Activated CD4-positive, alpha-beta memory T cell treated with anti-CD3 and anti-CD28 coated beads for 36 hours (primary cell): ENCODE data around the gene TUT1. TPM values are rescaled to one million over a fixed set of nuclear protein-coding genes. Genes with fewer than 3 reads are reported as not detected.
"Not testable (repeated sequence)": the region's sequence is repeated elsewhere in the genome, so short reads cannot be mapped to it uniquely, and the experiment has no call there.

Experiments
- CTCF ChIA-PET: fragments of 350-600 bp; sonication (Branson Sonifier 250); formaldehyde crosslinking; loops from one replicate; lab custom pipeline; 2021; ENCODE audit warnings: antibody characterized with exemption, inconsistent platforms; lab: Charles Lee
- POLR2A ChIA-PET: fragments of 350-600 bp; sonication (Branson Sonifier 250); formaldehyde crosslinking; loops from one replicate; lab custom pipeline; 2021; ENCODE audit warnings: antibody characterized with exemption; lab: Charles Lee
- DNase-seq: peaks from one replicate; pipeline ENCODE4 v3.0.0-alpha.2; 2020
- H3K27ac Mint-ChIP-seq: one replicate; pipeline ENCODE4 v1.8.0; 2021; ENCODE audit warnings: mixed read lengths
- H3K27me3 Mint-ChIP-seq: one replicate; pipeline ENCODE4 v1.8.0; 2021; ENCODE audit warnings: mixed read lengths
- H3K36me3 Mint-ChIP-seq: one replicate; pipeline ENCODE4 v1.8.0; 2021; ENCODE audit warnings: mixed read lengths
- H3K4me1 Mint-ChIP-seq: one replicate; pipeline ENCODE4 v1.8.0; 2021; ENCODE audit warnings: low read depth, mixed read lengths
- H3K4me3 Mint-ChIP-seq: one replicate; pipeline ENCODE4 v1.8.0; 2021; ENCODE audit warnings: mild to moderate bottlenecking, mixed read lengths
- H3K9me3 Mint-ChIP-seq: one replicate; pipeline ENCODE4 v1.8.0; 2021; ENCODE audit warnings: mixed read lengths
- intact Hi-C: fragments of 100-400 bp; cut with micrococcal nuclease; formaldehyde crosslinking; loops from one replicate; pipeline ENCODE4 v1.15.1; 2023
- total RNA-seq, 2 experiments: library from RNA; stranded (reverse); gene quantifications; one replicate each; pipeline ENCODE4 v1.2.3, GENCODE V29; 2021

TUT1 gene
- total RNA-seq, 2 experiments from 2014 or later = 32.7 to 34.2 TPM

GRCh38 chr11:62595124-62595523 is 3.8 kb upstream of the TUT1 start:
- H3K27me3 Mint-ChIP-seq = no peaks in the 10 kb centered on the region
- ChIA-PET CTCF (interaction anchor here (1.3 to 1.6 kb wide), 3 partner anchors 14 to 170 kb away, joined by 3 to 8 read pairs (median 5); partner anchors contain the start of genes C11orf98 and CSKMT), POLR2A (interaction anchor here (0.9 to 1.2 kb wide), 2 partner anchors 10 to 246 kb away, joined by 3 read pairs; no protein-coding TSS in a partner anchor)
- H3K36me3 Mint-ChIP-seq = peaks cover 70% of the 10 kb centered on the region
- DNase-seq = no peak
- H3K4me1 Mint-ChIP-seq = peaks cover 70% of the 10 kb centered on the region
- intact Hi-C loops = no loop called here
- no peaks in the 10 kb centered on the region for H3K9me3 Mint-ChIP-seq
- peak overlapping the region; percentile 13 for H3K27ac Mint-ChIP-seq
- H3K4me3 Mint-ChIP-seq = no peak overlapping the region

GRCh38 chr11:62593434-62594044 is 2.2 kb upstream of the TUT1 start:
- no peaks in the 10 kb centered on the region for H3K9me3 Mint-ChIP-seq

GRCh38 chr11:62592989-62593421 is 1.7 kb upstream of the TUT1 start:
- no peak overlapping the region for H3K4me3 Mint-ChIP-seq
- no peaks in the 10 kb centered on the region for H3K27me3 Mint-ChIP-seq
- H3K27ac Mint-ChIP-seq = peak overlapping the region; percentile 67
- POLR2A ChIA-PET = interaction anchor here (0.8 to 3.3 kb wide), 14 partner anchors 8 to 248 kb away, joined by 3 to 62 read pairs (median 18); partner anchors contain the start of genes B3GAT3, BSCL2, C11orf98 and CSKMT
- intact Hi-C loops = loop anchor here (1.0 to 5.0 kb wide), 3 partner anchors 101 to 169 kb away; partner anchors contain the start of genes BSCL2, GNG3 and POLR2G
- CTCF ChIA-PET = interaction anchor here (0.9 to 4.0 kb wide), 17 partner anchors 8 to 199 kb away, joined by 3 to 44 read pairs (median 12); partner anchors contain the start of genes B3GAT3, BSCL2, C11orf98 and CSKMT
- peaks cover 61% of the 10 kb centered on the region for H3K4me1 Mint-ChIP-seq
- H3K36me3 Mint-ChIP-seq = peaks cover 52% of the 10 kb centered on the region
- DNase-seq = no peak
- no peaks in the 10 kb centered on the region for H3K9me3 Mint-ChIP-seq

More at GRCh38 chr11:62593434-62594044, 2.2 kb upstream of the TUT1 start:
- peak; percentile 88 for DNase-seq
- Mint-ChIP-seq H3K4me1 (peaks cover 65% of the 10 kb centered on the region), H3K27me3 (no peaks in the 10 kb centered on the region), H3K27ac (peak overlapping the region; percentile 71), H3K4me3 (peak overlapping the region; percentile 33), H3K36me3 (peaks cover 54% of the 10 kb centered on the region)
- POLR2A ChIA-PET = interaction anchor here (0.6 to 3.3 kb wide), 13 partner anchors 8 to 248 kb away, joined by 3 to 62 read pairs (median 9); partner anchors contain the start of genes BSCL2, C11orf98, CSKMT and EML3
- intact Hi-C loops = loop anchor here (1.0 to 5.0 kb wide), 3 partner anchors 101 to 169 kb away; partner anchors contain the start of genes BSCL2, GNG3 and POLR2G
- CTCF ChIA-PET = interaction anchor here (0.9 to 4.0 kb wide), 14 partner anchors 8 to 198 kb away, joined by 3 to 44 read pairs (median 7); partner anchors contain the start of genes B3GAT3, C11orf98, CSKMT and GANAB

GRCh38 chr11:62592146-62592815 is 958 bp upstream of the TUT1 start:
- Mint-ChIP-seq H3K9me3 (no peaks in the 10 kb centered on the region), H3K36me3 (peaks cover 47% of the 10 kb centered on the region), H3K27me3 (no peaks in the 10 kb centered on the region), H3K4me3 (peak overlapping the region; percentile 100), H3K27ac (peak overlapping the region; percentile 97), H3K4me1 (peaks cover 55% of the 10 kb centered on the region)
- intact Hi-C loops = loop anchor here (5.0 kb wide), 2 partner anchors 115 to 170 kb away; partner anchors contain the start of genes BSCL2, GNG3 and POLR2G
- DNase-seq = no peak
- CTCF ChIA-PET = interaction anchor here (0.9 to 4.0 kb wide), 34 partner anchors 9 to 289 kb away, joined by 3 to 44 read pairs (median 4); partner anchors contain the start of genes B3GAT3, BSCL2, C11orf98 and CSKMT
- POLR2A ChIA-PET = interaction anchor here (0.6 to 3.3 kb wide), 35 partner anchors 9 to 263 kb away, joined by 3 to 62 read pairs (median 8); partner anchors contain the start of genes AHNAK, B3GAT3, BSCL2 and C11orf98

GRCh38 chr11:62588966-62589637 is 2.2 kb downstream of the TUT1 start:
- intact Hi-C loops = no loop called here
- peaks cover 31% of the 10 kb centered on the region for H3K36me3 Mint-ChIP-seq
- no peak overlapping the region for H3K27ac Mint-ChIP-seq

GRCh38 chr11:62585356-62585755 is 6.0 kb downstream of the TUT1 start:
- intact Hi-C loops = not testable (repeated sequence)
- peaks cover 20% of the 10 kb centered on the region for H3K4me1 Mint-ChIP-seq

More at GRCh38 chr11:62588966-62589637, 2.2 kb downstream of the TUT1 start:
- H3K27me3 Mint-ChIP-seq = no peaks in the 10 kb centered on the region
- CTCF ChIA-PET = interaction anchor here (0.8 to 1.9 kb wide), 6 partner anchors 23 to 194 kb away, joined by 3 to 6 read pairs (median 4); no protein-coding TSS in a partner anchor
- H3K4me1 Mint-ChIP-seq = peaks cover 46% of the 10 kb centered on the region
- H3K9me3 Mint-ChIP-seq = no peaks in the 10 kb centered on the region
- DNase-seq = peak; percentile 42
- POLR2A ChIA-PET = interaction anchor here (0.6 to 2.6 kb wide), 4 partner anchors 15 to 252 kb away, joined by 3 to 8 read pairs (median 4); partner anchors contain the start of gene EEF1G
- no peak overlapping the region for H3K4me3 Mint-ChIP-seq

GRCh38 chr11:62581735-62582134 is 9.6 kb downstream of the TUT1 start:
- POLR2A ChIA-PET = interaction anchor here (1.0 kb wide), 1 partner anchor 72 kb away, joined by 3 read pairs; the partner anchor contains the start of gene INTS5
- H3K9me3 Mint-ChIP-seq, DNase-seq, H3K4me3 Mint-ChIP-seq, CTCF ChIA-PET, intact Hi-C loops, H3K4me1 Mint-ChIP-seq, H3K27ac Mint-ChIP-seq, H3K27me3 Mint-ChIP-seq: not testable (repeated sequence)
- H3K36me3 Mint-ChIP-seq = peaks cover 15% of the 10 kb centered on the region

More at GRCh38 chr11:62585356-62585755, 6.0 kb downstream of the TUT1 start:
- POLR2A ChIA-PET = interaction anchor here (0.7 kb wide), 1 partner anchor 10 kb away, joined by 4 read pairs; no protein-coding TSS in a partner anchor
- not testable (repeated sequence) for H3K27me3 Mint-ChIP-seq, DNase-seq, H3K9me3 Mint-ChIP-seq, H3K27ac Mint-ChIP-seq, H3K4me3 Mint-ChIP-seq
- CTCF ChIA-PET = interaction anchor here (0.8 kb wide), 1 partner anchor 161 kb away, joined by 3 read pairs; no protein-coding TSS in a partner anchor
- peaks cover 16% of the 10 kb centered on the region for H3K36me3 Mint-ChIP-seq

GRCh38 chr11:62580959-62581715 is 10.2 kb downstream of the TUT1 start:
- no peak for DNase-seq
- Mint-ChIP-seq H3K9me3 (no peaks in the 10 kb centered on the region), H3K27me3 (no peaks in the 10 kb centered on the region), H3K27ac (no peak overlapping the region), H3K4me1 (peaks cover 2% of the 10 kb centered on the region), H3K4me3 (no peak overlapping the region), H3K36me3 (peaks cover 13% of the 10 kb centered on the region)
- CTCF ChIA-PET = interaction anchor here (0.7 kb wide), 2 partner anchors 13 to 156 kb away, joined by 3 to 4 read pairs; no protein-coding TSS in a partner anchor
- intact Hi-C loops = no loop called here
- POLR2A ChIA-PET = interaction anchor here (1.0 to 1.1 kb wide), 2 partner anchors 10 to 72 kb away, joined by 3 to 4 read pairs; partner anchors contain the start of gene INTS5

GRCh38 chr11:62579252-62579651 is 12.1 kb downstream of the TUT1 start:
- ChIA-PET CTCF (interaction anchor here (0.6 kb wide), 3 partner anchors 34 to 184 kb away, joined by 3 read pairs; no protein-coding TSS in a partner anchor), POLR2A (no interaction called here)
- intact Hi-C loops = no loop called here
- Mint-ChIP-seq H3K9me3 (no peaks in the 10 kb centered on the region), H3K36me3 (peaks cover 16% of the 10 kb centered on the region), H3K4me3 (no peak overlapping the region), H3K4me1 (peaks cover 13% of the 10 kb centered on the region), H3K27me3 (no peaks in the 10 kb centered on the region), H3K27ac (no peak overlapping the region)
- no peak for DNase-seq

- H3K36me3 Mint-ChIP-seq = peaks cover 18% of the 10 kb centered on the region
- POLR2A ChIA-PET = no interaction called here
- no peaks in the 10 kb centered on the region for H3K9me3 Mint-ChIP-seq
- intact Hi-C loops = no loop called here
- CTCF ChIA-PET = interaction anchor here (0.6 kb wide), 3 partner anchors 16 to 184 kb away, joined by 3 read pairs; no protein-coding TSS in a partner anchor
- no peak for DNase-seq
- peak overlapping the region; percentile 33 for H3K27ac Mint-ChIP-seq
- H3K4me3 Mint-ChIP-seq = no peak overlapping the region
- peaks cover 13% of the 10 kb centered on the region for H3K4me1 Mint-ChIP-seq
- H3K27me3 Mint-ChIP-seq = no peaks in the 10 kb centered on the region
Observed at GRCh38 chr11:62578541-62578940, 12.8 kb downstream of the TUT1 start.
